GM12878 (cell line): ENCODE results near the gene VRK3. TPM values are rescaled to one million over a fixed set of nuclear protein-coding genes. Genes with fewer than 3 reads are reported as not detected.

Source experiments
- CTCF ChIP-seq, 3 experiments: IDR thresholded peaks in 2 of 3; conservative IDR thresholded peaks in 1 of 3; 2 replicates each; pipeline ENCODE4 v1.5.1; 2011; ENCODE audit warnings: low read depth in 3 of 3, low read length in 3 of 3, mild to moderate bottlenecking in 3 of 3, control low read depth in 2 of 3, moderate library complexity in 2 of 3, inconsistent platforms in 1 of 3, mixed read lengths in 1 of 3; ENCODE audit not compliant: control insufficient read depth in 2 of 3, insufficient read depth in 1 of 3; ENCODE audit errors: extremely low read depth in 1 of 3
- EZH2 ChIP-seq: IDR thresholded peaks from 2 replicates; pipeline ENCODE4 v1.6.1; 2012; ENCODE audit warnings: low read depth, mild to moderate bottlenecking, control low read depth, inconsistent platforms, low read length, borderline replicate concordance; ENCODE audit not compliant: control insufficient read depth
- HCFC1 ChIP-seq: fragments of 150-350 bp; IDR thresholded peaks from 2 replicates; pipeline ENCODE4 v1.6.1; 2014; ENCODE audit warnings: low read length
- JUNB ChIP-seq: IDR thresholded peaks from 2 replicates; pipeline ENCODE4 v1.6.1; 2016; ENCODE audit warnings: antibody characterized with exemption, mild to moderate bottlenecking
- KAT2A ChIP-seq: conservative IDR thresholded peaks from 2 replicates; pipeline ENCODE4 v1.6.1; 2011; ENCODE audit warnings: low read depth, low read length; ENCODE audit not compliant: control insufficient read depth
- KDM1A ChIP-seq: fragments of 200-600 bp; sonication (generic); IDR thresholded peaks from 2 replicates; pipeline ENCODE4 v1.6.1; 2016; ENCODE audit warnings: borderline replicate concordance
- SP1 ChIP-seq: IDR thresholded peaks from one replicate; pipeline ENCODE4 v1.6.1; 2011; ENCODE audit warnings: low read depth, low read length
- SPI1 ChIP-seq: IDR thresholded peaks from 2 replicates; pipeline ENCODE4 v1.6.1; 2011; ENCODE audit warnings: low read depth, mild to moderate bottlenecking, low read length, moderate library complexity, borderline replicate concordance; ENCODE audit not compliant: insufficient read depth
- TCF3 ChIP-seq: IDR thresholded peaks from 2 replicates; pipeline ENCODE4 v1.6.1; 2012; ENCODE audit warnings: low read depth, mild to moderate bottlenecking, low read length, borderline replicate concordance; ENCODE audit not compliant: insufficient read depth
- YBX1 ChIP-seq: fragments of 450-650 bp; IDR thresholded peaks from 2 replicates; pipeline ENCODE4 v1.6.1; 2016; ENCODE audit warnings: antibody characterized with exemption
- ZNF274 ChIP-seq: IDR thresholded peaks from one replicate; pipeline ENCODE4 v1.8.0; 2011; ENCODE audit not compliant: insufficient read length, insufficient read depth
- polyA plus RNA-seq, 11 experiments: library from polyadenylated mRNA; depleted of rRNA in 4 of 11; unstranded in 6 of 11; stranded (reverse) in 5 of 11; fragments of >200 nt; fragmentation: Nextera tagmentation in 4 of 11; fragmentation: Illumina TruSeq in 1 of 11; extraction: Ambion mirVana in 4 of 11; extraction: Trizol in 1 of 11; gene quantifications; 1 replicate in 1 of 11; 2 replicates in 10 of 11; pipeline versions ENCODE4 v1.2.1 to v1.2.3, GENCODE V29; 2011 to 2016; ENCODE audit warnings: inconsistent platforms in 2 of 11, missing spikeins in 2 of 11, low read depth in 1 of 11
- total RNA-seq, 4 experiments: library from RNA; depleted of rRNA in 3 of 4; stranded (reverse); fragments of >200 nt in 3 of 4; fragmentation: Illumina TruSeq in 1 of 4; extraction: Trizol in 1 of 4; gene quantifications; 2 replicates each; pipeline versions ENCODE4 v1.2.1 to v1.2.3, GENCODE V29; 2013 to 2021
- TF ChIP-seq, protein P1 (sequence below): fragments of 450-650 bp; conservative IDR thresholded peaks from 2 replicates; pipeline ENCODE4 v1.6.1; 2017; ENCODE audit warnings: mild to moderate bottlenecking, moderate library complexity

Gene VRK3
- total and polyA plus RNA-seq, 10 of the 15 experiments (the other 5 are each of a cell fraction or from before 2014, with no cell fraction given): 17.3 to 61.9 (median 35.5) TPM

DNA sequence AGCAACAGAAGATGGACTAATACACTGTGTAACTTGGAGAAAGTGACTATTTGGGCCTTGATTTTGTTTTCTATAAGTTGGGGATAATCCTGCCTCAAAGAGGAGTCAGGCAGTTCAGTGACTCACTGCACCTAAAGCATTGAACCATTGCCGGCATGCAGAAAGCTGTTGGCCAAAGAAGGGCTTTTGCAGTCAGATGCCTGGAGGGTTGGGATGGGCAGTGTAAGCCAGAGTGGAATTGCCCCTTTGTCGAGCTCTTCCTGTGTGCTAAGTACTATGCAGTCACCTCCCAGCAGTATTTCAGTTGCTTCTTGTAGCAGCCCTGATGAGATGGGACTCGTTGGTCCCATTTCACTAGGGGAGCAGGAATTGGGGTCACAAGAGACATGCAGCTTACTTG is 11.7 kb upstream of the VRK3 start (continued):
- TF ChIP-seq, protein P1, sequence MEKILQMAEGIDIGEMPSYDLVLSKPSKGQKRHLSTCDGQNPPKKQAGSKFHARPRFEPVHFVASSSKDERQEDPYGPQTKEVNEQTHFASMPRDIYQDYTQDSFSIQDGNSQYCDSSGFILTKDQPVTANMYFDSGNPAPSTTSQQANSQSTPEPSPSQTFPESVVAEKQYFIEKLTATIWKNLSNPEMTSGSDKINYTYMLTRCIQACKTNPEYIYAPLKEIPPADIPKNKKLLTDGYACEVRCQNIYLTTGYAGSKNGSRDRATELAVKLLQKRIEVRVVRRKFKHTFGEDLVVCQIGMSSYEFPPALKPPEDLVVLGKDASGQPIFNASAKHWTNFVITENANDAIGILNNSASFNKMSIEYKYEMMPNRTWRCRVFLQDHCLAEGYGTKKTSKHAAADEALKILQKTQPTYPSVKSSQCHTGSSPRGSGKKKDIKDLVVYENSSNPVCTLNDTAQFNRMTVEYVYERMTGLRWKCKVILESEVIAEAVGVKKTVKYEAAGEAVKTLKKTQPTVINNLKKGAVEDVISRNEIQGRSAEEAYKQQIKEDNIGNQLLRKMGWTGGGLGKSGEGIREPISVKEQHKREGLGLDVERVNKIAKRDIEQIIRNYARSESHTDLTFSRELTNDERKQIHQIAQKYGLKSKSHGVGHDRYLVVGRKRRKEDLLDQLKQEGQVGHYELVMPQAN: no peak
- TF ChIP-seq ZNF274: no peak
- no peak for TF ChIP-seq TCF3
- TF ChIP-seq HCFC1: no peak
- TF ChIP-seq YBX1: no peak
- TF ChIP-seq CTCF (IDR thresholded peaks at IDR 0.05 in 2 of 3, conservative IDR thresholded peaks at IDR 0.05 in 1 of 3; ENCODE audit: control insufficient read depth in 2 of 3, extremely low read depth in 1 of 3, insufficient read depth in 1 of 3, low read depth in 3 of 3, low read length in 3 of 3): no peak
- TF ChIP-seq SPI1: no peak
- TF ChIP-seq EZH2: no peak
- TF ChIP-seq SP1: no peak
- no peak for TF ChIP-seq KAT2A
- TF ChIP-seq KDM1A: no peak
- no peak for TF ChIP-seq JUNB
